HFF-Myc (cell line): ENCODE results near the gene SH3BP1.
"Not testable (repeated sequence)": the region's sequence is repeated elsewhere in the genome, so short reads cannot be mapped to it uniquely, and the experiment has no call there.

Experiments
- DNase-seq: peaks from one replicate; pipeline ENCODE4 v3.0.0-alpha.2; 2011; ENCODE audit warnings: low read depth; ENCODE audit errors: extremely low read depth
- H3K4me3 ChIP-seq: replicated peaks from 2 replicates; pipeline ENCODE4 v1.5.1; 2011; ENCODE audit warnings: low read depth, mild to moderate bottlenecking, control low read depth, low read length
- TF ChIP-seq, protein P1 (sequence below): IDR thresholded peaks from 2 replicates; pipeline ENCODE4 v1.5.1; 2012; ENCODE audit warnings: mild to moderate bottlenecking, low read depth, low read length, control low read depth; ENCODE audit errors: missing control alignments

Gene SH3BP1

DNA sequence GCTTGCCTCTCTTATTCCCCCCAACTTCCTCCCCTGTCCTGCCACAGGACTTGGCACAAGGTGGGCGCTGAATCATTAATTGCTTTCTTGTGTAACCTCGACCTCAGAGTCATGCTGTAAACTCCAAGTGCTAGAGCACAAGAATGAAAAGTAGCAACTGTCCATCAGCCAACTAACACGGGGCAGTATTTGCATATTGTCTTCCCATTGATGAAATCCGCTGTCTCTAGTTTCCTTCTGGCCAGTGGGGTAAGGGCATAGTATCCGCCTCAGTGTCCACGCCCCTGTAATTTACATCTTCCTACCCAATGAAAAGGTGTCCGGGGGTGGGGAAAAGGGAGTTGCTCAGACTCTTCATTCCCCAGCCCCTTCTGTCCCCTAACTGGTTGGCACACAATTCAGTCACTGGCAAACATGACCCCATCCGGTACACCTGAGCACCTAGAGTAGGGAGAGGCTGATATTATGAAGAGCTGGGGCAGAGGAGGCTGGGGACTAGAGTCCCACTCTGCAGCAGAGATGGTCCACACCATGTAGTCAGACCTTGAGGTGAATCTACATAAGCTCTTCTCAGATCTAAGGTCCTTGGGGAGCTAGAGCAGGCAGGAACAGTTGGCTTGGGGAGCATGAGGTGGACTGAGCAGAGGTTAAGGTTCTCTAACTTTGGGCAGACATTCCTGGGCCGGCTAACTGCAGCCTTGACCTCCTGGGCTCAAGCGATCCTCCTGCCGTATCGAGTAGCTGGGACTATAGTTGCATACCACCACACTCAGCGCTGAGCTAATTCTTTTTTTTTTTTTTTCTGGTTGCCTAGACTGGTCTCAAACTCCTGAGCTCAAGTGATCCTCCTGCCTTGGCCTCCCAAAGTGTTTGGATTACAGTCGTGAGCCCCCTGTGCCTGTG, 37.7 kb upstream of the SH3BP1 start:
- TF ChIP-seq, protein P1, sequence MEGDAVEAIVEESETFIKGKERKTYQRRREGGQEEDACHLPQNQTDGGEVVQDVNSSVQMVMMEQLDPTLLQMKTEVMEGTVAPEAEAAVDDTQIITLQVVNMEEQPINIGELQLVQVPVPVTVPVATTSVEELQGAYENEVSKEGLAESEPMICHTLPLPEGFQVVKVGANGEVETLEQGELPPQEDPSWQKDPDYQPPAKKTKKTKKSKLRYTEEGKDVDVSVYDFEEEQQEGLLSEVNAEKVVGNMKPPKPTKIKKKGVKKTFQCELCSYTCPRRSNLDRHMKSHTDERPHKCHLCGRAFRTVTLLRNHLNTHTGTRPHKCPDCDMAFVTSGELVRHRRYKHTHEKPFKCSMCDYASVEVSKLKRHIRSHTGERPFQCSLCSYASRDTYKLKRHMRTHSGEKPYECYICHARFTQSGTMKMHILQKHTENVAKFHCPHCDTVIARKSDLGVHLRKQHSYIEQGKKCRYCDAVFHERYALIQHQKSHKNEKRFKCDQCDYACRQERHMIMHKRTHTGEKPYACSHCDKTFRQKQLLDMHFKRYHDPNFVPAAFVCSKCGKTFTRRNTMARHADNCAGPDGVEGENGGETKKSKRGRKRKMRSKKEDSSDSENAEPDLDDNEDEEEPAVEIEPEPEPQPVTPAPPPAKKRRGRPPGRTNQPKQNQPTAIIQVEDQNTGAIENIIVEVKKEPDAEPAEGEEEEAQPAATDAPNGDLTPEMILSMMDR: no peak
- no peak overlapping the region for H3K4me3 ChIP-seq
- no peak for DNase-seq

DNA sequence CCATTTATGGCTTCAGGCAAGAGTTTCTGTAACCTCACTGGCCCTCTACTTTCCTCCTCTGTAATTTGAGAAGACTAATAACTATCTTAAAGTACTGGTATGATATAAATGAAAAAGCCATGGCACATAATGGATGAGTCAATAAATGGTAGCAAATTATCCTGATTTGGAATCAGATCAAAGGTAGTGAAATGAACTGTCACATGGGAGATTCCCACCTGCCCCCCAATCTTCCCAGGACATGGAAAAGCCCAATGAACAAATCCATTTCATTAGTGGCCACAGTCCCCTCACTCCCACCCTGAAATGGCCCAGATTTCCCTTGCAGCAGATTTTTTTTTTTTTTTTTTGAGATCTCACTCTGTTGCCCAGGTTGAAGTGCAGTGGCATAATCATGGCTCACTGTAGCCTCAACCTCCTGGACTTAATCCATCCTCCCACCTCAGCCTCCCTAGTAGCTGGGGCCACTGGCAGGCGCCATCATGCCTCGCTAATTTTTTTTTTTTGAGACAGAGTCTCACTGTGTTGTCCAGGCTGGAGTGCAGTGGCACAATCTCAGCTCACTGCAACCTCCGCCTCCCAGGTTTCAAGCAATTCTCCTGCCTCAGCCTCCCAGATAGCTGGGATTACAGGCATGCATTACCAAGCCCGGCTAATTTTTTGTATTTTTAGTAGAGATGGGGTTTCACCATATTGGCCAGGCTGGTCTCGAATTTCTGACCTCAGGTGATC, 36.8 kb upstream of the SH3BP1 start:
- DNase-seq, H3K4me3 ChIP-seq: not testable (repeated sequence)

DNA sequence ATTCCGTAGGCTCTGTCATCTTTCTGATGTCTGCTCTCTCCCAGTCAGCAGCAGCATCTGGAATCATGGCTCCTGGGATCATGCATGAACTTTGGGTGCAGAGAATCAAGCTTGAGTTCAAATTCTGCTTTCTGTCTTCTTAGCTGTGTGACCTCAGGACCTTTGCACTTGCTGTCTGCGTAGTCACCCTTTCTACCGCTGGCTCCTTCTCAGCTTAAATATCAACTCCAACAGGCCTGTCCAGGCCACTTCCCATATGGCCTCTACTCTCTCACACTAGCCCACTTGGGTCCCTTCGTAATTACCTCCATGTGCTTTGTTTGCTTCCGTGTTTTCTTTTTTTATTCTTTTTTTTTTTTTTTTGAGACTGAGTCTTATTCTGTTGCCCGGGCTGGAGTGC, 35.4 kb upstream of the SH3BP1 start:
- H3K4me3 ChIP-seq: no peak overlapping the region
- DNase-seq: no peak
- TF ChIP-seq, protein P1: no peak

DNA sequence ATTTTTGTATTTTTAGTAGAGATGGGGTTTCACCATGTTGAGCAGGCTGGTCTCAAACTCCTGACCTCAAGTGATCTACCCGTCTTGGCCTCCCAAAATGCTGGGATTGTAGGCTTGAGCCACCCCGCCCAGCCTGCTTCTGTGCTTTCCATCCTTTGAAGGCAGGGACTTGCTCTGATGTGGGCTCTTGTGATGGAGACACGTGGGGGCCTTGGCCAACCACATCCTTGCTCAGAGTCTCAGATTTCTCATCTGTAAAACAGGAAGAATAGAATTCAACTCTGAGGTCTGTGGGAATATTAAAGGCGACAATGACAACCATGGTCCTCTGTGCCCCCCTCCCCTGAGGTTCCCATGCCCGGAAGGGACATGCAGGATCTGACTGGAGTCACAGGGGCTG, 34.6 kb upstream of the SH3BP1 start:
- no peak overlapping the region for H3K4me3 ChIP-seq
- no peak for DNase-seq
- TF ChIP-seq, protein P1: no peak

DNA sequence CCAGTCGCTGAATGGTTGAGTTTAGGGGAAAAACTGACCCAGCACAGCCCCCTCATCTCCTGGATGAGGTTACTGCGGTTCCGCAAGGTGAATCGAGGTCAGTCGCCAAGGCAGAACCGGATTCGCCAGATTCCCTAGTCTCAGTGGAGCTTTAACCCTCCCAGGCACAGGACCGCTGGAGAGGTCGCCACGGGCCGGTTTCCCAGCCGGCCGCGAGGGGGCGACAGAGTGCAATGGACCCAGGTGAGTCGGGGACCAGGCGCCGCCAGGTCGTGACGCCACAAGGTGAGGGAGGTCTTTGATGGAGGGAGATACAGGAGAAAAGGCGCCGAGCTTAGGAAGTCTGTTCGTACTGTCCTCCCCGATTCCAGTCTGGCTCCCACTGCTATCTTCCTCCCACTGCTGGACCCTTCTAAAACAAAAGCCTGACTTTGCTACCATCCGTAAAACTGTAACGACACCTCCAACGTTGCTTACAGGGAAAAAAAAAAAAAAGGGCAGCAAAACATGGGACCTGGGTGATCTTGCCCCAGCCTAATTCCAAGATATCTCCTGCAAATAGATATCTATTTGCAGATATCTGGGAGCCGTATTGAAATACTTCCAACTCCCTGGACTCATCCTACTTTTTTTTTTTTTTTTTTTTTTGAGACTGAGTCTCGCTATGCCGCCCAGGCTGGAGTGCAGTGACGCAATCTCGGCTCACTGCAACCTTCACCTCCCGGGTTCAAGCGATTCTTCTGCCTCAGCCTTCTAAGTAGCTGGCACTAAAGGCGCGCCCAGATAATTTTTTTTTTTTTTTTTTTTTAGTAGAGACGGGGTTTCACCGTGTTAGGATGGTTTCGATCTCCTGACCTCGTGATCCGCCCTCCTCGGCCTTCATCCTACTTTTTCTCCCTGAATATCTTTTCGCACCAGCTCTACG, 32.2 kb upstream of the SH3BP1 start:
- TF ChIP-seq, protein P1: peak; percentile 100
- H3K4me3 ChIP-seq: peak overlapping the region; percentile 88
- no peak for DNase-seq

DNA sequence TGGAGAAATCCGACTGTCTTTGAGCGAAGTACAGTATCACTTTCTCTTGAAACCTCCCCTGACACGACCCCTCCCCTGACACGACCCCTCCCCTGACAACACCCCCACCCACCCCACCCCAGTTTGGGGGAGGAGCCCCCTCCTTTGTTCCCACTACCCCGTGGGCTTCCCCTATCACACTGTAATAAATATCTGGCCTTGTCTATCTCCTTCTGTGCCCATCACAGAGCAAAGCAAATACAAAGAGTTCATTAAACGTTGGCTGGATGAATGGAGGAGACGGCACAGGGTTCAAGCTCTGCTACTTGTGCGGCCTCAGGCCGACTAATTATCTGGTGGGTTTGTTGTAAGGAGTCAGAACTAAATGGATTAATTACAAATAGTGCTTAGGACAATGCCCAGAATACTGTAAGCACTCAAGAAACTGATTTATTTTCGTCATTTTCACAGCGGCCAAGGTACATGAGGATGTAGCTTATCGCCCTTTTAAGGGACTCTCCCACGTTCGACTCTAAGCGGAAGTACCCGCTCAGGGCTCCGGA, 31.5 kb upstream of the SH3BP1 start:
- TF ChIP-seq, protein P1: no peak
- DNase-seq: no peak
- H3K4me3 ChIP-seq: peak overlapping the region; percentile 88
